ENCODE data around the gene LSAMP.
A peak's percentile ranks its signal among the peaks of the same experiment; 100 is the strongest.

The LSAMP gene

DNA sequence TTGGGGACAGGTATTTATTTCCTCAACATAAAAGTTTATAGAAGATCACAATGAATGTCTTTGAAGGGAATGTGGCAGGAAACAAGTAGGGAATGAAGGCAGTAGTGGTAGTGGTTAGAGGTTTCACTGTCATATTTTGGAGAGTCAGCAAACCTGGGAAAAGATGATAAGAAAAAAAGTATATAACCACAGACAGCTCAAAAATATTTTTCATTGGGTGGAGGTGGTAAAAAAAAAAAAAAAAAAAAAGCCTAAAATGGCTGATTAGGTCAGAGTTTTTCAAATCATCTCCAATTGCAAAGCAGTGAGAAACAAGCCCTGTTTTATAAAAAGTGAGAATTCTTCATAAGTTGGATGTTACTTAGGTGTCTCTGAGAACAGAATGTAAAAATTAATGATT lies 400.0 kb downstream of the LSAMP start:
- no peak for DNase-seq

DNA sequence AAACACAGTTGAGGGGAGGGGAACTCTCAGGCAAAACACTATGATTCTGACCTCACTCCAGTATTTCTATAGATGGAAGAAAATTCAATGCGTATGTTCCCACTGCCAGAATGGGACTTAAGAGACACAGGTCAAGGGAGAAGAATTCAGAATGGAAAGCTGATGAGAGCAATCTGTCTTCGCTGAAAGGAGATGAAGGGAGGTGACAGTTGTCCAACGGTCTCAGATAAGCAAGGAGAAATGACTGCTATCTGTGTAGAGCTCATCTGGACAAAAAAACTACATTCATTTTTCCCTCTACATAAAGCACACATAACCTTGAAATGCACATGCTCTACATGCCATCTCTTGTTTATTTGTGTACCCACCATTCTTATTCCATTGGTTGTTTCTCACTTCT lies 405.1 kb downstream of the LSAMP start:
- no peak for DNase-seq

DNA sequence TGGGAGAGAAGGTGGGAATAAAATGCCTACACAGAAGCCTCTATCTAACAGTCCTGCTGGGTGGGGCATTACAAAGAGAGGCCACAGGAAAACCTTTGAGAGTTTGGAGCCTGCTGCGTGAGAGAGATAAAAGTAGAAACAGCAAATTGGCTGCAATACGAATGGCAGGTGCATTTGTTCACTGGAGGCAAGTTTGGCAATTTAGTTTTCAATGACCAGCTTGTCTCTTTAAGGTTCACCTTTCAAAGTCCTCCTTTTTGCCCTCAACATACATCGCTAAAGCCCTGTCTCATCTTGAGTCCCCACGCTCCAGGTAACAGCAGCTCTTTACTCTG lies 405.7 kb downstream of the LSAMP start:
- no peak for DNase-seq

DNA sequence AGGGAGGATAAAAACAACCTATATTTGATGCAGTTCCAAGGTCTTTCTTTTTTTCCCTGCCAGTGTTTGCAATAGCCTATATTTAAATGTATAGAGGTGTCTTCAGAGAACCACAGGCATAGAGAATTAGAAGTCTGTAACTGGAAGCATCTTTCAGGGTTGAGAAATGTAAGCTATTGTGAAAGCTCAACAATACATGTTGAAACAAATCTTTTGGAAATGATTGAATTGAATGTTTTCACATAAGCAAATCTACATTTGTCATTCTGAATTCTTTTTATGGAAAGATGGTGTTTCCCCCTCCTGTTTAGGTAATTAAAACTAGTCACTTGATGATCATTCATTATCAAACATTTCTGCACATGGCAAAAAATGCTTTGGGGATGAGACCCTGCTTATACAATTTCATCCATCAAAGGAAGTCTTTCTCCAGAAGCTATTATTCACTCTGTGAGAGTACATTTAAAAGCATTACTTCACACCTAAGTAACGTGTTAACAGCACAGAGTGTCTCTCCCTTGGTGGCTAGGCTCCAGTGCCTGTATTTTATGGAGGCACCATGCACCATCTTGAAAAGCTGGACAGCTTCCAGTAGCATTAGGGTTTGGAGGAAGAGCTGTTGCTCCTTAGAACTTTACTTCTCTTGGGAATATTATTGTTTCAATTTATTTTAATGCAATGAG lies 406.2 kb downstream of the LSAMP start:
- DNase-seq, result no peak

DNA sequence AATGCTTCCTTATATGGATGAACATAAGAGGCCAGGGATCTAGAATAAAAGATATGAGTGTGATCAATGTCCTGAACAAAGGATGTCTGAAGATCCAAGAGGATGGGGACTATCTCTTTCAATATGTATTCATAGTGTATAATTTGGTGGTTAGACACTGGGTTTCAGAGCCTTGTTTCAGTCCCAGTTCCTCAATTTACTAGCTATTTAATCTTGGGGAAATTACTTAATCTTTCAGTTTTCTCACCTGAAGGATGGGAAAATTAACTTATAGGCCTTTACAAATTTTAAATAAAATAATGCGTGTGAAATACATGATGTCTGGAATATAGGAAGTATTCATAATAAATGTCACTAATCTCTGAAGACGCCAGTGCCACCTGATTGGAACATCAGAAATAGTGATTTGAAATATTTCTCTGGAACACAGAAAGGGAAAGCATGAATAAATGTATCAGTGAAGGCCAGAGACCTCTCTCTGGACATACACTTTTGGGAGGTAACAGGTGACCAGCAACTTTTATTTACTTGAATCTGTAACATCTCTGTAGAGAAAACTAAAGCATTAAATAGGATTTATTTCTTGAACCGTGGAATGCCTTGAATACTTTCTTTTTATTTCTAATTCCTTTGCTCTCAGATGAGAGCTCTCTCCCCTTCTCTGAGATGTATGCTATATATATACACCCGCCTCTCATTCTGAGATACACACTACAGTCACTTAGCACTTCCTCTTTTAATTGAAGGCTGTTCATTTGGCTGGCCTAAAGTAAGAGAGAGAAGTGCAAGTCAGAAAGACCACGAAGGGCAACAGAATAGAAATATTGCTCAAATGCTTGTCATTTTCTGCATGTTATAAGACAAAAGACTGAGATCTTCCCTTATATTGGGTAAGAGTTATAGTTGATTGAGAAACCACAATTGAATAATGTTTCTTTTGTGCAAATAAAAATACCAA lies 407.1 kb downstream of the LSAMP start:
- DNase-seq, result no peak

DNA sequence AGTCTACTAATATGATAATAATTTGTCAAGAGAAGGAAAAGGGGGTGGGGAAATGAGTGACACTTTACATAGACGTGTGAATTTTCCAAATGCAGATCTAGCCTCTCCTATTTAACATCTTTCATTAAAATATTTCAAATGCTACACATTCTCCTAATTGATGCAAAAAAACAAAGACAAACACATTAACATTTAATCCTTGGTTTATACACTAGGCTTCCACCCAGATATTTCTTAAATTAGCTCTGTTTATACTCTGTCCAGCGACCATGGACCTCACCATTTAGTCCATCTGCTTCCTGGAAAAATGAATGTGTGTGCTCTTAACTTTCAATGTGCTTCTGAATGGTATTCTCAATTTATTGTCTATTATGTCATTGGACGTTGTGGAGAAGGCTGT lies 409.9 kb downstream of the LSAMP start:
- DNase-seq, result no peak

DNA sequence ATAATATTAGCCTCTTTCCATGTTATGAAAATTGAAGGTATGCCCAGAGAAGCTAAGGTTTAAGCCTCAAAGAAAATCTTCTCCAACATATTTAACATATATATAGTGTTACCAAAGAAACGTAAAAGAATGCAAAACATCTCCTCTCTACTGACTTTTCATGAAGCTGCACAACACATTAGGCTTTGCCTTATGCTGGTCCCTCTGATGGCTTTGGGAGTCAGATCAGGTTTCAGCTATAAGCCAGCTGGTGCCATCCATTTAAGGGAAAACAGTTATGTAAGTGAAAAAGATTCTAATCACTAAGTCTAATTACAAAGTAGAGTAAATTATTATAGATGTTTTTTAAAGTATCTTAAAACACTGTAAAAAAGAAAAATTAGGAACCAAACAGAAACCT lies 410.5 kb downstream of the LSAMP start:
- DNase-seq, result no peak

DNA sequence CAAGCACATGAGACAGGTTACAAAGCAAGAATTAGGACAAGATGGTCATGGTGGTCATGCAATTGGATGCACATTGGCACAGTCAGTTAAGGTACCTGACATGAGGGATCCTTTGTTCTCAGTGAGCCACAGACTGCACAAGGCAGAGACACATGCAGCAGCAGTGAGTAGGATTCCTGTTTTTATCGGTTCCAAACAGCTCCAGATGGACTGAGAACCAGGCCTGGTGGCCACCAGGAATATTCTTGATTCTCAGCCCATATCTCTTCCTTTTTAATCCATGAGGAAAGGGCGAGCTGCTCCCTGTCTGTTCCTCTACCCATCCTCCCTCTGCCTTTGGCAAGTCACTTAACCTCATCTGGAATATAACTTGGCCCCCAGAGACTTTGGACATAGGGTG lies 411.2 kb downstream of the LSAMP start:
- DNase-seq, result no peak

DNA sequence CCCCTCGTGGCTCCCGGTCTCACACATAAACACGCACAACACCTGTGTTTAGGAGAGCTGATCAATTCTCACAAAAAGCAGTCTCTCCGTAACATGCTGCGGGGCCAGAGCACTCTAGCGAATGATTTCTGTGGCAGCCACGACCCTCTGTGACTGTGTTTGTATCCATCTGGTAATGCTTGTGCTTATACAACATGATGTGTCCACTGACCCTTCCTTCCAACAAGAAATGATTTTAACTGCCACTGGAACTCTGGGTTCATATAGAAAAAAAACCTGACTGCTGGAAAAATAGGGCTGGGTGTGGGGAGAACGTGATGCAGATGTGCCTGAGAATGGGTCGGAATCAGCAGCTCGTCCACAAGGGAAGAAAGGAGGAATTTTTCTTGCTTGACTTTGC lies 411.8 kb downstream of the LSAMP start:
- peak; percentile 82 for DNase-seq

DNA sequence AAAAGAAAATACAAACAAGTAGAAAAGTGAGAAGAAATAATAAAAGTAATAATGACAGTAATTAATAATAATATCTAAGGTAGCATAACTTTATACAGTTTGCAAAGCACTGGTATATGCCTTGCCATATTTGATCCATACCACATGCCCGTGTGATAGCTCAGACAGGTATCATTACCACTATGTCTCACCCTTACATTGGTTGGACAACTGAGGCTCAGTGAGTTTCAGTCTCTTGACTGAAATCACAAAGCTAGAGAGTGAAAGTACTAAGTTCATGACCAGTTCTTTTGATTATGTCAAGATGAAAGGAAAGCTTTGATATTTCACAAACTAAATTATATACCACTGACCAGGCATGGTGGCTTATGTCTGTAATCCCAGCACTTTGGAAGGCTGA lies 413.1 kb downstream of the LSAMP start:
- DNase-seq, result no peak

DNA sequence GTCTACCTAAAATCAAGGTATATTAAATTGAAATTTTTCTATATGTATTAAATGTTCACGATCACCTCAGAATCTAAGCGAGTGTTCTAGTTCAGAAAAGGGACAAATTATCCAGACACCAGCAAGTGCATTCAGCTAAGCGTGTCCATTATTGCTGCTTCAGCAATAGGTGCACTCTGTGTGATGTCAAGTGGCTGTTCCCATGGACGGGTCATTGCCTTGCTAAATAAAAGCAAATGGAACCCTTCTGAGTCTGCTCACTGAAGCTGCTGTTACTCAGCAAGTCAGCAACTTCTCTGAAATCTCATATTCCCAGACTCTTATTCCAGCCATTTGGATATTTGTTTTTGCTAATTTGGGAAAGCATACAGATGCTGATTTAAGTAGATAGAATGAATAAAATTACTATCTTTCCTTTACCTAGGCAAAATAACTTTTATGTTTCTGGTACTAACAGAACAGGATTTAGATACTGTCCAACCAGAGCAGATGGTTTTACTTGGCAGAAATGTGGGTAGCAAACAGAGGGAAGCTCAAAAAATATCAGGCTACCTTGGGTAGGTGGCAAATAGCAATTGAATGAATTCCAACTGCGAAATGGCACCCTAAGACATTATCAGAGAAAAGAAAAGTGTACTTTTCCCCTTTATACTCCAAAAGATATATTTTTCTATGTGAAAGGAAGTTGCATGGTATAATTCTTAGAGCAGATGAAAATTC lies 415.0 kb downstream of the LSAMP start:
- no peak for DNase-seq

DNA sequence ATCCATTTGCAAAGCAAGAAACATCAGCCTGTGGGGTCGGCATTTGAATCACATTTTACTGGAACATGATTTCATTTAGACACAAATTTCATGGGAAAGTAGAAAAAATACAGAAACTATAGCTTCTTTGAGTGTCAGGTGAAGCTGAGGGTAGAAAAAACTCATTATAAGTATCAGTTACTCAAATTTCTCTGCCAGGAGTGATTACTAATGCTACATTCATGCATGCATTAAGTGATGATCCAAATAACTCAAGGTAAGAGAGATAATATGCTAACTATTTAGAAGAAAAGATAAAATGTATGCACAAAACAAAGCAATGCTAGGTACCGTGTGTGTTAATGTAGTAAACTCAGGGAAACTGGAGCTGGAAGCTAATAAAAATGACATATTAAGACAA lies 416.0 kb downstream of the LSAMP start:
- DNase-seq, result no peak

DNA sequence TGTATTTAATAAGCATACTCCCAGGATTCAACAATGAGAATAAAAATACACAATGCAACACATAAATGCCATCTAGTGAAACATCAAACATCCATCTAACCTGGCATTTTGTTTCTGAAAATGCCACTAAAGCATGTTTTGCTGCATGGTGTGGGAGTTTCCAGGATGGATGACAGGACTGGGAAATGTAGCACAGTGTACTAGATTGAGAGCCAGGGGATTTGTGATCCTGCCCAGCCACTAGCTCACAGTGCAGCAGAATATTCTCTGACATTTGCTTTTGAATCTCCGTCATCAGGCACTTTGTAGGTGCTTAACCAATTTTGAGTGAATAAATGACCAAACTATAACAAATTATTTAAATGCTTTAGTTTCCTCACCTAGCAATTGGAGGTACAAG lies 417.1 kb downstream of the LSAMP start:
- no peak for DNase-seq

DNA sequence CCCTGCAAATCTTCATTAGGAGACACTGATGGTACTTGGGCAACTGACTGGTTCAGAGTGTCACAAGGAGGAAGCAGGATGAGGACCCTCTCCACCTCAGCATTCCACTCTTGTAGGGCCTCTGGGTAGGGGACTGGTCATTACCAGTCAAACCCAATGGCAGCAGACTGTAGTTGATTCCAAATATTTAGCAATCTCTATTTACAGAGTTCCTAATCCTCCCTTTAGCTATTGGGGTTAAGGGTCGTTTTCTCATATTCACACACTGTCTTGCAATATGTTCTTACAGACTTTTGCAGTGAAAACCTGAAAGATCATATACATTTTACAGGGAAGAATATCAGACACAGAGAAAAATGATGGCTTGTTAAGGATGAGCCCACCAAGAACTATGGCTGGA lies 424.3 kb downstream of the LSAMP start:
- DNase-seq, result no peak

DNA sequence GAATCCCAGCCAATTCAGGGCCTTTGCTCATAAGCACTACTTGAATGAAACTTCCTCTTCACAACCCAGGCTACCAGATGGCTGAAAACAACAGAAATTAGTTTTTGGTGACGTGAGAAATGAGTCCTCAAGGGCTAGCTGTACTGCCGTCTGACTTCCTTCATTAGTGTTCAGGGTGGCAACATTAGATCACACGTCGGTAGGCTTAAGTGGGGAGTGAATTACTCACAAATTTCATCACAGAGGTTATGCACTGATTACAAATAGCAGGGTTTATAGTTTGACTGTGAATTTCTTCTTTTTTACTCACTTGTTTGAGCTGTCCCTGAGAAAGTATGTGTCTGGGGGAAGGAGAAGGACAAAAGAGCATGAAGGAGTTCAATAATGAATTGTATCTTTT lies 424.8 kb downstream of the LSAMP start:
- no peak for DNase-seq

DNA sequence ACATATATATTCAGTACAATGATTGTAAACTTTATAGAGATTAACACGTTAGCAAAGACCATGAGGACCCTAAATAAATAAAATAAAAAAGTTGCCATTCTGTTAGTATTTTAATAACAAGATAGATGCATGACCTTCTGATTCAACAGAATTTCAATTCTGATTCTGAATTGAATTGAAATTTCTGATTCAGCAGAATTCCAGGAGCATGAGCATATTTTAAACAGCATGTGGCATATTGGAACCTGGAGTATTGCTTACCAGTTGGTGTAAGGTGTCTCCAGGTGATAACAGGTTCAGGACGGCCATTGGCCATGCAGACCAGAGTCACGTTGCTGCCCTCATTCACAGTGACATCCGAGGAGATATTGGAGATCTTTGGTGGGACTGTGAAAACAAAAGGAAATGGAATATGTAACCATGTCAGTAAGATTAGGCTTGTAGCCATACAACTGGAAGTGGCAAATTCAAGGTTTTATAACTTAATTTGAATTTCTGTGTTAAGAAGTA lies 426.0 kb downstream of the LSAMP start:
- no peak for DNase-seq

DNA sequence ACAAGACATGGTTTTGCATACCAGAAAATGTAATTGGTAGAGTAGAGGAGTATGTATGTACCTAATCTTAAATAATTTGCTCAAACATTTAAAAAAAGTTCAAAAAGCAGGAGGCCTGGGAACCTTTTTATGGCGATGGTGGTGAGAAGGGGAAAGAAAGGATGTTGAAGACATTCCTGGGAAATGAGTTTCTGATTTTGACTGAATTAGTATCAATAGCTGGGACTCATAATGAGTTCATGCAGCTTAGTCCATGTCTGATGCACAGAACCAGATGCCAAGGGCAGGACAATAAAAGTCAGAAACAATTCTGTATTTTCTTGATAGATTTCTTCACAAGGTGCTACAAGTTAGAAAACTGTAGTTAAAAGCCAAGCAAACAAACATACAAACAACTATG lies 426.6 kb downstream of the LSAMP start:
- no peak for DNase-seq

DNA sequence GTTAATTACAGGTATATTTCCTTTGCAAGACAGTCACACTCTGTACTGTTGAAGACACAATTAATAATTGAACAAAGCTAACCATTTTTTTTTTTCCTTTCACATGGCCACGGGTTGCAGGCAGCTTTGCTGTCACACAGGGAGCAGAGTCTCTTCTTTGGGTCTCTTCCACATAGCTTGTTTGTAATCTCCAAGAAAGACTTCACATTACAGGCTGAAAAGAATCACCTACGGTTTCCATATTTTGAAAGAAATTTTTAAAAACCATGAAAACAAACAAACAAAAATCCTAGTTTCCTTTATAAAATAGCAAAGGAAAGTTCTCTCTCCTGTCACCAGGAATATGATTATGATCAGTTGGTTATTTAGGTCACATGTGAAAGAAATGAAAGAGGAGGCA lies 429.4 kb downstream of the LSAMP start:
- peak; percentile 59 for DNase-seq

DNA sequence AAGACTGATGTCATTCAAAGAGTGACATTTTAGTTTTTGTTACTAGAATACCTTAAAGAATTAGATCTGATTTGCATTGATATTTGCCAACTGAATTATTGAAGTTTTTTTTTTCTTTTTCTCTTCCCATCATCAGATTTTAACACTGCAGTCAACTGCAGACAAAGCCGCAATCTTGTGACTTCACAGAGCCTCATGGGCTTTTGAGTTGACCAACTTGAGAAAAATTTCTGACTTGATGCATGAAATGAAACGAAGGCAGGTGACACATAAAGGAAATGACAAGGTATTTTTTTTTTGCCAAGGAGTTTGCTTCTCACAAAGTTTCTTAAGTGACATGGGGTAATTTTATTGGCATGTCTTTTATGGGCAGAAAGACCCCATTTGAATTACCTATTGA lies 438.3 kb downstream of the LSAMP start:
- DNase-seq, result no peak

DNA sequence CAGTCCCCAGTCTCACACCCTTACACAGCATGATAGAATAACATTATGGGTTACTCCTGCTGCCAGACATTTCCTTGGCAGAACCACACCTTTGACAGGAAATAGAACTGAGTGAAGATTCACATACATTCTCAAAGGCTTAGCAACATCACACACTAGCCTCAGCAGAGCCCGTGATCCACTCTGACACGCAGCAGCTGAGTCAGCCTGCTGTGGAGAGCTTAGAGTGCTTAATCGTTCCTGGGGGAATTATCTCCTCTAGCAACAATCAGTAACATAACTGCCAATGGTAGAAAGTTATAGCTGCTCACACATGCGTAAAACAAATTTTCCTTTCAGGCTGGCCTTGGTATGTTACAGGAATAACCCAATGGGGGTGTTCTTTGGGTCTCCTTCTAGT lies 439.9 kb downstream of the LSAMP start:
- DNase-seq, result peak; percentile 55

DNA sequence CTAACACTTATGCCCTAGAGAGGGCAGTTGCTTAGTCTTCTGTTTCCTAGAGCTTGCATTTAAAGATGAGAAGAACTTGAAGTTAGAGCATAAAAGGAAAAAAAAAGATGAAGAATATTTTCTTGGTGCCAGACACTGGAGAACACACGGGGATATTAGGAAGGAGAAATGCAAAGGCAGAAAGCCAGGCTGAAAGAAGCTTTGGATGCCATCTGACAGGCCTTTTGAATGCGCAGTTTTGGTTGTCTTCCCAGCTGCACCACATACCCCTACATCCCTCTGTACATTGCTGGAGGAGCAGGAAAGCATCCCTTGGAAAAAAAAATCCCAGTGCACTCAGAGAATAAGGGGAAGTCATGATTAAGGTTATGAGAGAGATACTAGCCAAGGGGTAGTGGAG lies 443.1 kb downstream of the LSAMP start:
- no peak for DNase-seq

DNA sequence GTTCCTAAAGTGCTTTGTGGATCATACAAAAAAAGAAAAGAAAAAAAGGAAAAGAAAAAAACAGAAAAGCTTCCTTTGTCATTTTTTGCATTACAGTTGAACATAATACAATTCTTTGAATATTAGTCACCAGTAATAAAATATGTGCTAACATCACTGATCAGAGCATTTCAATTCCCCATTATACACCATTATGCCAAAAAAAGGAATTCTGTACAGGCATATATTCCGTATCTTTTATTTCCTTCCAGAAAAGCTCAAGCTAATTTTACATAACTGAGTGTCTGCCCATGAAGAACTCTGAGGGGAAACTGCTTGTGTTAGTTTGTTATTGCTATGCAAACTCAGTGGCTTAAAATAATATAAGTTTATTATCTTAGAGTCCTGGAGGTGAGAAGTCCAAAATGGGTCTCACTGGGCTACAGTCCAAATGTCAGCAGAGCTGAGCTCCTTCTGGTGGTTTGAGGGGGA lies 444.1 kb downstream of the LSAMP start:
- no peak for DNase-seq

DNA sequence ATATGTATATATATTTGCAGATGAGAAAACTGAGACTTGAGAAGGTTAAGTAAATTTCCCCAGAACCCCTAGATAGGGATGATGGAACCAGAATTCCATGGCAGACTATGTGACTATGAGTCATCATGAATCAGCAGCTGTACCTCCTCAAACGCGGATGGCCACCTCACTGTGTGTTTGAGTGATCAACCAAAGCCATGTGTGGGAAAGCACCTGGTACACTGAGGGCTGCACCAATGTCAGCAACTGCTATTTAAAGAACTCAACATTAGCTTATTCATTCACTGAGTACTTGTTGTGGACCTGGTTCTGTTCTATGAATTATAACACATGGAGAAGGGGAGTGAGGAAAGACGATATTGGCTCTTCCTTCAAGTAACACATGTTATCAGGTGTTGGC lies 445.0 kb downstream of the LSAMP start:
- no peak for DNase-seq

DNA sequence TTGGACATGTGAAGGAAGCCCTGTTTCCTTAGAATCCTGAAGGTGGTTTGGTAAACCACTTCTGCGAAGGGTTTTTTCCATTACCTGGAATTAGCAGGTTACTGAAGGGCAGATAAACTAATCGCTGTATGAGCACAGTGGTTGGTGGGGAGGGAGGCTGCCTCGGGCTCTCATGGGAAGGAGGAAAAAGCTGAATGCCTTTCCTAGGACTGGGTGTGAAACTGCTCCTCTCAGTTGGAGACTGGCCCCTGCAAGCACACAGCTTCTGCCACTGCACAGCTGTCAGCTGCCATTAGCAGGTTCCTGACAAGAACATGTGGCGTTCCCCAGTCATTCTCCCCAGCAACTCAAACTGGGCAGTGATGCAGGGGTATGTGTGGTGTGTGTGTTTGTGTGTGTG lies 445.7 kb downstream of the LSAMP start:
- DNase-seq, result peak; percentile 78

Data from retina (tissue), 1 donor.